Upper lobe of left lung (tissue), 6 donors: ENCODE measurements around the gene SCUBE1. TPM values are rescaled to one million over a fixed set of nuclear protein-coding genes. Genes with fewer than 3 reads are reported as not detected.

Experiments used
- ATAC-seq, 2 donors: fragments of 200-7000 bp; cut with Tn5 transposase; one replicate each; pipeline ENCODE4 v1.9.1; 2022; ENCODE audit warnings: mild to moderate bottlenecking in 2 of 2, moderate library complexity in 2 of 2; ENCODE audit not compliant: low FRiP score in 2 of 2
- DNase-seq, 2 donors: peaks; one replicate each; pipeline ENCODE4 v3.0.0-alpha.2; 2019 to 2020
- H3K27ac ChIP-seq, 4 donors: fragments of 200-600 bp; sonication (generic); one replicate each; pipeline ENCODE4 v1.5.1; 2016 to 2019
- H3K27me3 ChIP-seq, 4 donors: fragments of 200-600 bp; sonication (generic); one replicate each; pipeline ENCODE4 v1.5.1; 2017 to 2019
- H3K36me3 ChIP-seq, 4 donors: fragments of 200-600 bp; sonication (generic); one replicate each; pipeline ENCODE4 v1.5.1; 2016 to 2019
- H3K4me1 ChIP-seq, 4 donors: fragments of 200-600 bp; sonication (generic); one replicate each; pipeline ENCODE4 v1.5.1; 2018 to 2019
- H3K4me3 ChIP-seq, 4 donors: fragments of 200-600 bp; sonication (generic); one replicate each; pipeline ENCODE4 v1.5.1; 2017 to 2019; ENCODE audit warnings: mild to moderate bottlenecking in 2 of 4, moderate library complexity in 1 of 4
- H3K9me3 ChIP-seq, 4 donors: fragments of 200-600 bp; sonication (generic); one replicate each; pipeline ENCODE4 v1.5.1; 2018 to 2019
- EP300 ChIP-seq, 4 donors: sonication (generic); formaldehyde crosslinking; IDR thresholded peaks; one replicate each; pipeline ENCODE4 v1.5.1; 2017; ENCODE audit warnings: antibody characterized with exemption in 4 of 4, control low read depth in 2 of 4
- POLR2A ChIP-seq, 4 donors: fragments of 450-650 bp; IDR thresholded peaks; one replicate each; pipeline ENCODE4 v1.5.1; 2016 to 2017; ENCODE audit warnings: antibody characterized with exemption in 4 of 4, mild to moderate bottlenecking in 2 of 4
- POLR2AphosphoS5 ChIP-seq, 2 donors: sonication (generic); formaldehyde crosslinking; IDR thresholded peaks; one replicate each; pipeline ENCODE4 v1.5.1; 2017; ENCODE audit warnings: antibody characterized with exemption in 2 of 2
- WGBS, 2 donors: methylation state at CpG; one replicate each; pipeline ENCODE4 v1.1.5; 2017 to 2018; 5-methylcytosine and 5-hydroxymethylcytosine counted together
- total RNA-seq, 6 donors: library from RNA; depleted of rRNA in 4 of 6; stranded (reverse); fragments of >200 nt in 4 of 6; gene quantifications; one replicate each; pipeline versions ENCODE4 v1.1.0 to v1.2.1, GENCODE V29; 2016 to 2021
- TF ChIP-seq, protein P1 (sequence below), 6 experiments: fragments of 450-650 bp in 4 of 6; fragments of 200-600 bp in 2 of 6; sonication (generic) in 2 of 6; IDR thresholded peaks; one replicate each; pipeline ENCODE4 v1.5.1; 2016 to 2019; ENCODE audit warnings: antibody characterized with exemption in 6 of 6
- donor health status: DM: no; HTN: no; CAD: no; lungs with moderate emphysema.
- donor health status: DM: no; HTN: yes; CAD: no; lungs with severe emphysema.

The SCUBE1 gene
- total RNA-seq, 6 donors from 2014 or later, result 9.7 to 55.9 (median 20.8) TPM

DNA sequence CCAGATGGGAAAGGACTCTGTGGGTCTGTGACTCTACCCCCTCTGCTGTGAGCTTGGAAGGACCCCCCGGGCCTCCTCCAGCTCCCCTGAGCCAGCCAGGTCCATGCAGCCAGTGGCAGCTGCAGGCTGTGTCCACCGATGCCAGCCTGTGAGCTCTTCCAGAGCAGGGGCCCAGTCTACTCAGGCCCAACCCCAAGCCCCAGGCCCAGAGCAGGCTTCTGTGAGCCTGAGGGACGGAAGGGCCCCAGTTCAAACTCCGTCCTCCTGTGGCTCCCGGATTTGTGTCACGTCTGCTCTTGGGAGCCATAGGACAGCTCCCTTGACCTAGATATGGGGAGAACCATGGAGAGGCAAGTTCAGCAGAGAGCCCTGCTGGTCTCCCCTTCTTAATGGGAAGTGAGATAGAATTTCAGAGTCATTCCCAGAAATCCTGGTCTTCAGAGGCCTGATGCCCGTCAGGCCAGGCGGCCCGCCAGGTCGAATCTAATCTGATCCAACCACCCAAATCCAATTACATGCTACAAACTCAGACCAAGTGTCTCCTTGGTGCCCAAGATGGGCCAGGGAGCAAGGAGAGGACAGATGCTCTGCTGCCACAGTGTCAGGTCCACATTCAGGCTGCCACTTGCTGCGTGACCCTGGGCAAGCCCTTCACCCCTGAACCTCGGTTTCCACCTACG is 75.1 kb downstream of the SCUBE1 start:
- Histone ChIP-seq H3K36me3 (no peaks in the 10 kb centered on the region), H3K27me3 (no peaks in the 10 kb centered on the region), H3K27ac (no peak overlapping the region), H3K4me3 (no peak overlapping the region), H3K4me1 (peaks cover 16 to 29% (median 20%) of the 10 kb centered on the region in 4 donors), H3K9me3 (no peaks in the 10 kb centered on the region)
- DNase-seq (no peak), ATAC-seq (no peak)
- 86 to 89% methylated on average over 7 to 11 of the region's 13 CpGs for WGBS, 2 donors
- TF ChIP-seq, protein P1, sequence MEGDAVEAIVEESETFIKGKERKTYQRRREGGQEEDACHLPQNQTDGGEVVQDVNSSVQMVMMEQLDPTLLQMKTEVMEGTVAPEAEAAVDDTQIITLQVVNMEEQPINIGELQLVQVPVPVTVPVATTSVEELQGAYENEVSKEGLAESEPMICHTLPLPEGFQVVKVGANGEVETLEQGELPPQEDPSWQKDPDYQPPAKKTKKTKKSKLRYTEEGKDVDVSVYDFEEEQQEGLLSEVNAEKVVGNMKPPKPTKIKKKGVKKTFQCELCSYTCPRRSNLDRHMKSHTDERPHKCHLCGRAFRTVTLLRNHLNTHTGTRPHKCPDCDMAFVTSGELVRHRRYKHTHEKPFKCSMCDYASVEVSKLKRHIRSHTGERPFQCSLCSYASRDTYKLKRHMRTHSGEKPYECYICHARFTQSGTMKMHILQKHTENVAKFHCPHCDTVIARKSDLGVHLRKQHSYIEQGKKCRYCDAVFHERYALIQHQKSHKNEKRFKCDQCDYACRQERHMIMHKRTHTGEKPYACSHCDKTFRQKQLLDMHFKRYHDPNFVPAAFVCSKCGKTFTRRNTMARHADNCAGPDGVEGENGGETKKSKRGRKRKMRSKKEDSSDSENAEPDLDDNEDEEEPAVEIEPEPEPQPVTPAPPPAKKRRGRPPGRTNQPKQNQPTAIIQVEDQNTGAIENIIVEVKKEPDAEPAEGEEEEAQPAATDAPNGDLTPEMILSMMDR (IDR thresholded peaks at IDR 0.05), result no peak

DNA sequence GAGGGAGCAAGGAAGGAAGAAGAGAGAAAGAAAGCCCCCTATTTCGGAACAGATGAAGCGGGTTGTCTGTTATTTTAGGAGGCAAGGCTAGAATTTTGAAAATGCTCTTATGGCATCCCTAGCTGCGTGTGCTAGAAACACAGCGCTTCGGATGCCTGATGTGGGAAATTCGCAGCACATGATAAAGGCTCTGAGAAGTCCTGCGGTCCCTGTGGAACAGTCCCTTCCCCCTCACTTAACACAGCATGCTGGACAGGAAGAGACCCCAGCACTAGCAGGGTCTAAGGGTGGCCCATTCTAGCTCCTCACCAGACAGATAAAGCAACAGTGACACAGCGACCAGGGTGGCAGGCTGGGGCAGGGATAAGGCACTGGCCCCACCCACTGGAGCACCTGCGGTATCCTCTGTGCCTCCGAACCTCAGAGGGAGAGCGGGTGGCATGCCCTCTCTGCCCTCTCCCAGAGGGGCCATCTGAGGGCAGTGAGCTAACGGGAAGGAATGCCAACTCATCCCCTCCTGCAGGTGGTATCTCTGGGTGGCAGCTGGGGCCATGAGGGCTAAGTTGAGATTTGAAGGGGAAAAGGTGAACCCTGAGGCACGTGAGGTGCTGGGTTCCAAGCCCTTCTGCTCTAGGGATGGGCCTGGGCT is 75.7 kb downstream of the SCUBE1 start:
- Histone ChIP-seq H3K27me3 (no peaks in the 10 kb centered on the region), H3K4me3 (no peak overlapping the region), H3K36me3 (no peaks in the 10 kb centered on the region), H3K4me1 (peaks cover 17 to 29% (median 20%) of the 10 kb centered on the region in 4 donors), H3K9me3 (no peaks in the 10 kb centered on the region), H3K27ac (no peak overlapping the region)
- no peak for DNase-seq
- WGBS, 2 donors, result 89 to 93% methylated on average over 8 to 11 of the region's 13 CpGs
- no peak for TF ChIP-seq POLR2A (IDR thresholded peaks at IDR 0.05)
- TF ChIP-seq, protein P1 (IDR thresholded peaks at IDR 0.05), result no peak
- no peak for TF ChIP-seq POLR2AphosphoS5 (IDR thresholded peaks at IDR 0.05)
- no peak for TF ChIP-seq EP300 (IDR thresholded peaks at IDR 0.05)
- no peak for ATAC-seq

DNA sequence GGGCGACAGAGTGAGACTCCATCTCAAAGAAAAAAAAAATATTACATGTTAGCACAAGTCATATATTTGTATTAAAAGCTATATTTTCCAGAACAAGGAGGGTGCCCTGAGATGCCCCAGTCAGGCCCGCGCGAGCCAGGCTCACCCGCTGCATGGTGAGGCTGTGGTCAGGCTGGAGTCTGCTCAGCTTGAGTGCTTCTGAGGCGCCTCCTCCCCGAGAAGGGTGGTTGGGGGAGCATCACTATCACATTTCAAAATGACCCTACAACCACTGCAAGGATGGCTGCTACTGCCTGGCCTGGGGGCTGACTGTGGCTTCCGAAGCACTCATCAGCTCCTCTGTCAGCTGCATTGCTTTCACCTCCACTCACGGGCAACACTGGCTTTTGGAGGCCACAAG is 77.1 kb downstream of the SCUBE1 start:
- 87 to 88% methylated on average over 7 to 9 of the region's 9 CpGs for WGBS, 2 donors
- no peak for DNase-seq

DNA sequence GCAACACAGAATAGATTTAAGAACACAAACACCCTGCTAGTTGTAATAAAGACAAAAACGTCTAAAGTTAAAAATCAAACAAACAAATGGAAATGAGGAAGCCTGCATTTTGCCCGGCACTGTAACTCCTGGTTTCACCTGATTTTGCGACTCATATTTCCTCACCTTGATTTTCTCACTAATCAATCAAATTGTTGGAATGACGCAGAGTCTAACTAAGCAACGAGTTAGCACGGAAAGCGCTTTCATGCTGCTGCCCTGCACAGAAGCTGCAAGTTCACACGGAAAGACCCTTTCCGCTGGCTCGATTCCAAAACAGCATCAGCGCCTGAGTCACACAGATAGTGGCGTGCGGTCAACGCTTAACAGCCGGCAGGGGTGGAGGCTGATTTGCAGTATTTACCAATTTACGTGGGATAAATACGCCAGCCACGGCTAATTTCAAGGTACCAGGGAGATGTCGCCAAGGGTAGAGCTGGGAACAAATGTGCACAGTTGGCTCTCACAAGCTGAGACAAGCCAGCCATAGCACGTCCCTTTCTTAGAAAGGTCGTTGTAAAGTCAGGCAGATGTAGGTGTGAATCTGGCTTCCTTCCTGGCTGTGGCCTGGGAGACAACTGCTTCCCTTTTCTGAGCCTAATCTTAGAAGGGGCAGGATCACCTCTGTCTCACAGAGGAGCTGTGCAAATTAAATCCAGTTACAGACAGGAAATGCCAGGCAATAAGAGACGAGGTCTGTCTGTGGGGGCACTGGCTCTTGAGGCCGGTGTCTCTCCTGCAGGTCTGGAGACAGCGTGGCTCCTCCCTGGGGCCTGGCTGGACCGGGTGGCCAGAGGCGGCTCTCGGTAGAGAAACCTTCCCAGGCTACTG is 79.3 kb downstream of the SCUBE1 start:
- DNase-seq, result peak in 1 of 2 donors; percentile 57

More for the DNA sequence above, 77.1 kb downstream of the SCUBE1 start:
- no peak overlapping the region for H3K4me3 ChIP-seq
- no peaks in the 10 kb centered on the region for H3K36me3 ChIP-seq
- H3K27me3 ChIP-seq, result no peaks in the 10 kb centered on the region
- no peak overlapping the region for H3K27ac ChIP-seq
- TF ChIP-seq POLR2AphosphoS5 (IDR thresholded peaks at IDR 0.05), result no peak
- no peak for TF ChIP-seq EP300 (IDR thresholded peaks at IDR 0.05)
- no peak for TF ChIP-seq POLR2A (IDR thresholded peaks at IDR 0.05)
- TF ChIP-seq, protein P1 (IDR thresholded peaks at IDR 0.05), result no peak
- no peaks in the 10 kb centered on the region for H3K9me3 ChIP-seq
- no peak for ATAC-seq
- peaks cover 17 to 22% (median 18%) of the 10 kb centered on the region in 4 donors for H3K4me1 ChIP-seq

More for the DNA sequence above, 79.3 kb downstream of the SCUBE1 start:
- TF ChIP-seq POLR2AphosphoS5 (IDR thresholded peaks at IDR 0.05) (peak in 1 of 2 donors; percentile 23), EP300 (IDR thresholded peaks at IDR 0.05) (no peak), POLR2A (IDR thresholded peaks at IDR 0.05) (no peak)
- TF ChIP-seq, protein P1 (IDR thresholded peaks at IDR 0.05), result no peak
- H3K27ac ChIP-seq, result peak overlapping the region in 2 of 4 donors; percentile 40 to 55
- peak in 1 of 2 donors; percentile 39 for ATAC-seq
- no peaks in the 10 kb centered on the region for H3K27me3 ChIP-seq
- 7 to 16% methylated on average over 20 to 27 of the region's 27 CpGs for WGBS, 2 donors
- no peaks in the 10 kb centered on the region for H3K9me3 ChIP-seq
- H3K36me3 ChIP-seq, result no peaks in the 10 kb centered on the region
- peak overlapping the region in 1 of 4 donors; percentile 11 for H3K4me3 ChIP-seq
- H3K4me1 ChIP-seq, result peaks cover 17 to 22% (median 18%) of the 10 kb centered on the region in 4 donors
